ENCODE measurements around the gene GRIK4. TPM values are rescaled to one million over a fixed set of nuclear protein-coding genes. Genes with fewer than 3 reads are reported as not detected.

GRIK4 gene
- total RNA-seq, 1 donor from 2014 or later, result 0.36 TPM

DNA sequence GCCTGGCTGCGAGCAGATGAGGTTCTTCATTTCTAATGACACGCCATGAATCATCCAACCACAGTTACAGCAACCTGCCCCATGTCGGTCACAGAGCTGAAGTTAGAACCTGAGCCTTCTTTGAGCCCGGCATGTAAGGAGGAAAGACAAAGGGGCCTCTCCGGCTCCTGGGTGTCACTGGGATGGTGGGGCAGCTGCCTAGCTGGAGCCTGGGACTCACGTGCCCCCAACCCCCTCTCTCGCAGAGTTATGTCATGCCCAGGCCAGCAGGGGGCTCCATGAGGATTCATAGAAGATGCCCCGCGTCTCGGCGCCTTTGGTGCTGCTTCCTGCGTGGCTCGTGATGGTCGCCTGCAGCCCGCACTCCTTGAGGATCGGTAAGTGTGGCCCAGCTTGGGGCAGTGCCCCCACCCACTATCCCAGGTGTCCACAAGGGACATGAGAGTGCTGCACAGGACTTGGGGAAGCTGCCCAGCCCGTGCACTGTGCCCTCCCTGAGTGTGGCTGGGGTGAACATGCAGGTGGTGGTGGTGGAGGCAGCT is 148.5 kb downstream of the GRIK4 start:
- H3K9me3 ChIP-seq (ENCODE audit: low read depth), result no peaks in the 10 kb centered on the region
- peaks cover 13% of the 10 kb centered on the region for H3K27me3 Mint-ChIP-seq (ENCODE audit: insufficient read depth, low read depth)
- H3K4me2 ChIP-seq, result no peak overlapping the region
- H3K4me3 Mint-ChIP-seq, result no peak overlapping the region
- H2AFZ ChIP-seq (replicated peaks), result no peak overlapping the region
- H3K4me1 Mint-ChIP-seq, result peaks cover 14% of the 10 kb centered on the region
- TF ChIP-seq, protein P1, sequence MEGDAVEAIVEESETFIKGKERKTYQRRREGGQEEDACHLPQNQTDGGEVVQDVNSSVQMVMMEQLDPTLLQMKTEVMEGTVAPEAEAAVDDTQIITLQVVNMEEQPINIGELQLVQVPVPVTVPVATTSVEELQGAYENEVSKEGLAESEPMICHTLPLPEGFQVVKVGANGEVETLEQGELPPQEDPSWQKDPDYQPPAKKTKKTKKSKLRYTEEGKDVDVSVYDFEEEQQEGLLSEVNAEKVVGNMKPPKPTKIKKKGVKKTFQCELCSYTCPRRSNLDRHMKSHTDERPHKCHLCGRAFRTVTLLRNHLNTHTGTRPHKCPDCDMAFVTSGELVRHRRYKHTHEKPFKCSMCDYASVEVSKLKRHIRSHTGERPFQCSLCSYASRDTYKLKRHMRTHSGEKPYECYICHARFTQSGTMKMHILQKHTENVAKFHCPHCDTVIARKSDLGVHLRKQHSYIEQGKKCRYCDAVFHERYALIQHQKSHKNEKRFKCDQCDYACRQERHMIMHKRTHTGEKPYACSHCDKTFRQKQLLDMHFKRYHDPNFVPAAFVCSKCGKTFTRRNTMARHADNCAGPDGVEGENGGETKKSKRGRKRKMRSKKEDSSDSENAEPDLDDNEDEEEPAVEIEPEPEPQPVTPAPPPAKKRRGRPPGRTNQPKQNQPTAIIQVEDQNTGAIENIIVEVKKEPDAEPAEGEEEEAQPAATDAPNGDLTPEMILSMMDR (IDR thresholded peaks at IDR 0.05), result peak; percentile 64
- TF ChIP-seq EZH2 (IDR thresholded peaks at IDR 0.05), result no peak
- no peaks in the 10 kb centered on the region for H3K9me3 Mint-ChIP-seq
- peaks cover 7% of the 10 kb centered on the region for H3F3A ChIP-seq (ENCODE audit: low read depth)
- H3K27me3 ChIP-seq, result peaks cover 10% of the 10 kb centered on the region
- no peak overlapping the region for H3K27ac ChIP-seq
- H3K9ac ChIP-seq, result no peak overlapping the region
- peak; percentile 83 for DNase-seq (ENCODE audit: low spot score)
- H3K4me3 ChIP-seq, result no peak overlapping the region
- peaks cover 2% of the 10 kb centered on the region for H3K36me3 Mint-ChIP-seq
- H3K27ac Mint-ChIP-seq, result no peak overlapping the region
- H3K4me1 ChIP-seq, result peaks cover 5% of the 10 kb centered on the region
- no peaks in the 10 kb centered on the region for H4K20me1 ChIP-seq (ENCODE audit: low read depth)
- no peaks in the 10 kb centered on the region for H3K36me3 ChIP-seq
- H3K79me2 ChIP-seq (ENCODE audit: low read depth), result no peaks in the 10 kb centered on the region

DNA sequence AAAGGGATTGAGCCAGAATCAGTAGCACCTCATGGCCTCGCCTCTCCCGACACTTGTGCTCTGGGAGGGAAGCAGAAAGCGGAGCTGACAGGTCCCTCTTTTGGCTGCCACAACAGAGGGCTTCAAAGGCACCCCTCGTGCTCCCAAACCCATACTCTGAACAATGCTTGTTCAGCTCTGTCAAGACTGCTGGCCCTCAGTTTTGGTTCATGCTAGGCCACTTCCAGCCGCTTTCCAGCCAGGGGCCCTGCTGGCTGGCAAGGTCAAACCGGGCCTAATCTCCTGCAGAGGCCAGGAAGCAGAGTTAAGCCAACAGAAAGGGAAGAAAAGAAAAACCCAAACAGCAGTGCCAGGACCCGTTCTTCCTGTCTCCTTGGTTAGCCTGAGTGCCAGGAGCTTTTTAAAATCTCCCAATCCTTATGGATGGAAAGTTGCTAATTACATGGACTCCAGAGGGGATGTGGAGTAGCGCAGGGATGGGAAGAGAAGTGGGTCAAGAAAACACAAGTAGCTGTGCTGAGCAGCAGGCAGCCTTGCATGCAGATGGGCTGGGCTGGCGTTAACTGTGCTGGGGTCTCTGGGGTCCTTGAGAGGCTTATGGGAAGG is 150.6 kb downstream of the GRIK4 start:
- Mint-ChIP-seq H3K36me3 (peaks cover 2% of the 10 kb centered on the region), H3K27me3 (ENCODE audit: insufficient read depth, low read depth) (peaks cover 13% of the 10 kb centered on the region), H3K4me3 (no peak overlapping the region), H3K27ac (no peak overlapping the region), H3K9me3 (no peaks in the 10 kb centered on the region), H3K4me1 (peaks cover 16% of the 10 kb centered on the region)
- Histone ChIP-seq H3K9ac (no peak overlapping the region), H3K36me3 (no peaks in the 10 kb centered on the region), H4K20me1 (ENCODE audit: low read depth) (no peaks in the 10 kb centered on the region), H3K4me2 (no peak overlapping the region), H3K79me2 (ENCODE audit: low read depth) (no peaks in the 10 kb centered on the region), H3K4me3 (no peak overlapping the region), H3F3A (ENCODE audit: low read depth) (peaks cover 7% of the 10 kb centered on the region), H3K27ac (no peak overlapping the region), H3K4me1 (peaks cover 5% of the 10 kb centered on the region), H3K27me3 (peaks cover 10% of the 10 kb centered on the region), H2AFZ (replicated peaks) (no peak overlapping the region), H3K9me3 (ENCODE audit: low read depth) (no peaks in the 10 kb centered on the region)
- TF ChIP-seq, protein P1 (IDR thresholded peaks at IDR 0.05), result no peak
- DNase-seq (ENCODE audit: low spot score), result no peak

DNA sequence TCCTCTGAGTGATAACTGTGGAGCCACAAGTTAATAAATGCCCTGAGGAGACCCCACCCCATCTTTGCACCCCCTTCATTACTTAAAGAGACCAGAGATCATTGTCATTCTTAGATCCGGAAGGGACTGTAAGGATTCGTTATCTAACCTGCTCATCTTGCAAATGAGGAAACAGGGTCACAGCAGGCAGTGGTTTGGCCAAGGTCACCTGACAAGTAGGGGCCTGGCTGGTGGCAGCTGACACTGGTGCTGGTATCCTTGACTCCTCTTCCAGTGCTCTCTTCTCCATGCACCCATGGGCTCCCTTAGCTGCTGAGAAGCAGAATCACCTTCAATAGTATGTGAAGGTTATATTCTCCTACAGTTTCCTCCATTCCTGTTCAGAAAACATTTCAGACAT is 151.6 kb downstream of the GRIK4 start:
- Histone ChIP-seq H3K27ac (no peak overlapping the region), H4K20me1 (ENCODE audit: low read depth) (no peaks in the 10 kb centered on the region), H3K36me3 (no peaks in the 10 kb centered on the region), H3K79me2 (ENCODE audit: low read depth) (no peaks in the 10 kb centered on the region), H3K4me2 (no peak overlapping the region), H3K9ac (no peak overlapping the region), H3F3A (ENCODE audit: low read depth) (peaks cover 7% of the 10 kb centered on the region), H2AFZ (replicated peaks) (no peak overlapping the region), H3K27me3 (peaks cover 10% of the 10 kb centered on the region), H3K4me3 (no peak overlapping the region), H3K4me1 (peaks cover 5% of the 10 kb centered on the region), H3K9me3 (ENCODE audit: low read depth) (no peaks in the 10 kb centered on the region)
- Mint-ChIP-seq H3K4me3 (no peak overlapping the region), H3K9me3 (no peaks in the 10 kb centered on the region), H3K27me3 (ENCODE audit: insufficient read depth, low read depth) (peaks cover 13% of the 10 kb centered on the region), H3K27ac (no peak overlapping the region), H3K36me3 (peaks cover 2% of the 10 kb centered on the region), H3K4me1 (peaks cover 16% of the 10 kb centered on the region)
- TF ChIP-seq, protein P1 (IDR thresholded peaks at IDR 0.05), result no peak
- TF ChIP-seq EZH2 (IDR thresholded peaks at IDR 0.05) (no peak), EZH2phosphoT487 (IDR thresholded peaks at IDR 0.05) (no peak)
- no peak for DNase-seq (ENCODE audit: low spot score)
